ENCODE data around the gene DVL1. TPM values are rescaled to one million over a fixed set of nuclear protein-coding genes. Genes with fewer than 3 reads are reported as not detected.

The DVL1 gene
- total and polyA plus RNA-seq, 9 of the 15 experiments (the other 6 are each of a cell fraction or from before 2014, with no cell fraction given), result 0.62 to 135 (median 24.3) TPM

DNA sequence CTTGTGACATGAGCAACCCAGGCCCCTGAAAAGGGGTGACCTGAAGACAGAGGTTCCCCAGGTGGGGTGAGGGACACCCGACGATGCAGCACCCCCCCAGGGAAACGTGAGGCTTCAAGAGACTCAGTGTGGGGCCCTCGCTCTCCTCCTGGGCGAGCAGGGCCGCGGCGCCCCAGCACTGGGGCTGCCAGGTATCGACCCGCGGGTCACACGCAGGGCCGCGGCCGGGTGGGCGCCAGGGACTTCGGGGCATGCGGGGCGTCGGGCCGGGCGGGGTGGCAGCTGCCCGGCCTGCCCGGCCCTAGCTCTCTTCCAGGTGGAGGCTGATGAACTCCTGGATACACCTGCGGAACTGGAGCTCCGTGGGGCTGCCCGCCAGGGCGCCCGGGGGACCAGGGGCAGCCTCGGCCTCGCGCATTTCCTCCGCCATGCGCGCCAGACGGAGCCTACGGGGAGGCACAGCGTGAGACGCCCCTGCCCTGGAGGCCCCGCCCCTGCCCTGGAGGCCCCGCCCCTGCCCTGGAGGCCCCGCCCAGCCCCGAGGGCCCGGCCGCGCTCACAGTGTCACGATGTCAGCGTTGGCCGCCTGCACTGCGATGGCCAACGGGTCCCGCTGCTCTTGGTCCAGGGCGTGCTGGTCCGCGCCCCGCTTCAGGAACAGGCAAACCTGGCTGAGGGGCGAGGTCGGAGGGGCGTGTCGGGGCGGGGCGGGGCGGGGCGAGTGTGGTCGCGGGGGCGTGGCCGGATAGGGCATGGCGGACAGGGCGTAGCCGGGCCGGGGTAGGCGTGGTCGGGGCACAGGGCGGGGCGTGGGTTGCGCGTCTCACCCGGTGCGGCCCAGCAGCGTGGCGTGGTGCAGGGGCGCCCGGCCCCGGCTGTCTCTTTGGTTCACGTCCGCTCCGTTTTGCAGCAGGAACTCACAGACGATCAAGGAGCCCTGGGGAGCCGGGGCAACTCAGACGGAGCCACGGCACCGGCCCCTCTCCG, 55.7 kb downstream of the DVL1 start (continued):
- no peak for TF ChIP-seq SRF (CRISPR knock-in tag; IDR thresholded peaks at IDR 0.05)
- no peak for TF ChIP-seq FOS (IDR thresholded peaks at IDR 0.05; ENCODE audit: extremely low read depth, insufficient read length)
- no peak for TF ChIP-seq LEF1 (IDR thresholded peaks at IDR 0.05)
- TF ChIP-seq, protein P1, sequence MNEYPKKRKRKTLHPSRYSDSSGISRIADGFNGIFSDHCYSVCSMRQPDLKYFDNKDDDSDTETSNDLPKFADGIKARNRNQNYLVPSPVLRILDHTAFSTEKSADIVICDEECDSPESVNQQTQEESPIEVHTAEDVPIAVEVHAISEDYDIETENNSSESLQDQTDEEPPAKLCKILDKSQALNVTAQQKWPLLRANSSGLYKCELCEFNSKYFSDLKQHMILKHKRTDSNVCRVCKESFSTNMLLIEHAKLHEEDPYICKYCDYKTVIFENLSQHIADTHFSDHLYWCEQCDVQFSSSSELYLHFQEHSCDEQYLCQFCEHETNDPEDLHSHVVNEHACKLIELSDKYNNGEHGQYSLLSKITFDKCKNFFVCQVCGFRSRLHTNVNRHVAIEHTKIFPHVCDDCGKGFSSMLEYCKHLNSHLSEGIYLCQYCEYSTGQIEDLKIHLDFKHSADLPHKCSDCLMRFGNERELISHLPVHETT (CRISPR knock-in tag; conservative IDR thresholded peaks at IDR 0.05 in 1 of 2, IDR thresholded peaks at IDR 0.05 in 1 of 2), result no peak
- TF ChIP-seq SIRT6 (IDR thresholded peaks at IDR 0.05; ENCODE audit: low read depth, low read length), result no peak
- TF ChIP-seq MECOM (CRISPR knock-in tag; IDR thresholded peaks at IDR 0.05), result no peak
- 0 out of 2 replicates have a peak, but pooled peaks have one; percentile 16 for TF ChIP-seq FOXP1 (CRISPR knock-in tag; IDR thresholded peaks at IDR 0.05)
- TF ChIP-seq, protein P2, sequence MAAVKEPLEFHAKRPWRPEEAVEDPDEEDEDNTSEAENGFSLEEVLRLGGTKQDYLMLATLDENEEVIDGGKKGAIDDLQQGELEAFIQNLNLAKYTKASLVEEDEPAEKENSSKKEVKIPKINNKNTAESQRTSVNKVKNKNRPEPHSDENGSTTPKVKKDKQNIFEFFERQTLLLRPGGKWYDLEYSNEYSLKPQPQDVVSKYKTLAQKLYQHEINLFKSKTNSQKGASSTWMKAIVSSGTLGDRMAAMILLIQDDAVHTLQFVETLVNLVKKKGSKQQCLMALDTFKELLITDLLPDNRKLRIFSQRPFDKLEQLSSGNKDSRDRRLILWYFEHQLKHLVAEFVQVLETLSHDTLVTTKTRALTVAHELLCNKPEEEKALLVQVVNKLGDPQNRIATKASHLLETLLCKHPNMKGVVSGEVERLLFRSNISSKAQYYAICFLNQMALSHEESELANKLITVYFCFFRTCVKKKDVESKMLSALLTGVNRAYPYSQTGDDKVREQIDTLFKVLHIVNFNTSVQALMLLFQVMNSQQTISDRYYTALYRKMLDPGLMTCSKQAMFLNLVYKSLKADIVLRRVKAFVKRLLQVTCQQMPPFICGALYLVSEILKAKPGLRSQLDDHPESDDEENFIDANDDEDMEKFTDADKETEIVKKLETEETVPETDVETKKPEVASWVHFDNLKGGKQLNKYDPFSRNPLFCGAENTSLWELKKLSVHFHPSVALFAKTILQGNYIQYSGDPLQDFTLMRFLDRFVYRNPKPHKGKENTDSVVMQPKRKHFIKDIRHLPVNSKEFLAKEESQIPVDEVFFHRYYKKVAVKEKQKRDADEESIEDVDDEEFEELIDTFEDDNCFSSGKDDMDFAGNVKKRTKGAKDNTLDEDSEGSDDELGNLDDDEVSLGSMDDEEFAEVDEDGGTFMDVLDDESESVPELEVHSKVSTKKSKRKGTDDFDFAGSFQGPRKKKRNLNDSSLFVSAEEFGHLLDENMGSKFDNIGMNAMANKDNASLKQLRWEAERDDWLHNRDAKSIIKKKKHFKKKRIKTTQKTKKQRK (IDR thresholded peaks at IDR 0.05; ENCODE audit: borderline replicate concordance, low read depth, low read length), result no peak
- no peak for TF ChIP-seq SMAD2 (IDR thresholded peaks at IDR 0.05; ENCODE audit: low read depth, low read length)
- no peak for TF ChIP-seq TSC22D4 (tag; IDR thresholded peaks at IDR 0.05)
- TF ChIP-seq, protein P3, sequence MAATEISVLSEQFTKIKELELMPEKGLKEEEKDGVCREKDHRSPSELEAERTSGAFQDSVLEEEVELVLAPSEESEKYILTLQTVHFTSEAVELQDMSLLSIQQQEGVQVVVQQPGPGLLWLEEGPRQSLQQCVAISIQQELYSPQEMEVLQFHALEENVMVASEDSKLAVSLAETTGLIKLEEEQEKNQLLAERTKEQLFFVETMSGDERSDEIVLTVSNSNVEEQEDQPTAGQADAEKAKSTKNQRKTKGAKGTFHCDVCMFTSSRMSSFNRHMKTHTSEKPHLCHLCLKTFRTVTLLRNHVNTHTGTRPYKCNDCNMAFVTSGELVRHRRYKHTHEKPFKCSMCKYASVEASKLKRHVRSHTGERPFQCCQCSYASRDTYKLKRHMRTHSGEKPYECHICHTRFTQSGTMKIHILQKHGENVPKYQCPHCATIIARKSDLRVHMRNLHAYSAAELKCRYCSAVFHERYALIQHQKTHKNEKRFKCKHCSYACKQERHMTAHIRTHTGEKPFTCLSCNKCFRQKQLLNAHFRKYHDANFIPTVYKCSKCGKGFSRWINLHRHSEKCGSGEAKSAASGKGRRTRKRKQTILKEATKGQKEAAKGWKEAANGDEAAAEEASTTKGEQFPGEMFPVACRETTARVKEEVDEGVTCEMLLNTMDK (IDR thresholded peaks at IDR 0.05; ENCODE audit: borderline replicate concordance, insufficient read depth, low read depth, low read length, poor library complexity, severe bottlenecking), result no peak
- 0 out of 4 replicates have a peak, but pooled peaks of 1 of the 2 experiments have one; percentile 27 for TF ChIP-seq FOXA3 (CRISPR knock-in tag; conservative IDR thresholded peaks at IDR 0.05 in 1 of 2, IDR thresholded peaks at IDR 0.05 in 1 of 2)
- peak; percentile 6; the same call in 1 of the 2 replicates for TF ChIP-seq CREM (IDR thresholded peaks at IDR 0.05; ENCODE audit: low read depth)
- no peak for TF ChIP-seq KDM1A (IDR thresholded peaks at IDR 0.05)
- no peak for TF ChIP-seq OTX1 (CRISPR knock-in tag; IDR thresholded peaks at IDR 0.05)
- TF ChIP-seq HNRNPH1 (optimal IDR thresholded peaks at IDR 0.05; ENCODE audit: low read depth, low read length), result no peak
- peak; percentile 17; the same call in 1 of the 2 replicates for TF ChIP-seq CREB1 (IDR thresholded peaks at IDR 0.05)
- TF ChIP-seq CREB1 (CRISPR knock-in tag; IDR thresholded peaks at IDR 0.05), result no peak
